Measurements from ENCODE around the gene NLRP6. TPM values are rescaled to one million over a fixed set of nuclear protein-coding genes. Genes with fewer than 3 reads are reported as not detected.
"Not testable (repeated sequence)": the region's sequence is repeated elsewhere in the genome, so short reads cannot be mapped to it uniquely, and the experiment has no call there.

Gene NLRP6
- total RNA-seq, 2 experiments from 2014 or later: 14.4 to 14.7 TPM

DNA sequence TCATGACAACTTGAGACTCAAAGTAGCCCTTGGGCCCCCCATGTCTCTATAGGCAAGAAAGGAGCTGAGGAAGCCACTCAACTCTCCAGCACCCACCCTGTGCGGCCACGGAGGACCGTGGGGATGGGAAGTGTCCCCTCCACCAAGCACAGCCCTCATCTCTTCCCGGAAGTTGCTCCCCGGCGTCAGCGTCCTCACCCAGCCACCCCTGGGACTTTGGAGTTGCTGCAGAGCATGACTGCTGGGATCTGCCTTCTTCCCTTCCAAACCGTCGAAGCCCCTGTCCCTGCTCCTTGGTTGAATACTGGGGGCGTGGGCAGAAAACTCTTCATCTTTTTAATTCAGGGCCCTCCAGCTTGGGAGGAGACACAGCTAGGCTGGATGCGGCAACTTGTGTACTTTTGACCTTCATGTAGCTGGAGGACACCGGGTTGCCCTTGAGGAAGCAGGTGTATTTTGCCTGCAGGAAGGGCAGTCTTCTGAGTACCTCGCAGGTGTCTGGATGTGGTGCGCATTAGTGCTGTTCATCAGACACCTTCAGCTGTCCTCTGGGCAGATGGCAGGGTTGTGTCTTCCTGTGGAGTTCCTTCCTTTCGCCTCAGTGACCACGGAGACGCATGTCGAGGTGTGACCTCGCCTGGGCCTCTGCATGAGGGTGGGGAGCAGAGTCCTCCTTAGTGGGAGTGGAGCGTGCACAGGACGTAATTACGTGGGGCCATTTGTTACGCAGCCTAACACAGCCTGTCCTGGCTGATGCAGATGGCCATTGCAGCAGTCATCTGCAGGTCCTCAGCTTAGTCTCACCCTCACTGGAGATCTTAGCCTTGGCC, 54.7 kb downstream of the NLRP6 start:
- POLR2A ChIA-PET: interaction anchor here (0.8 to 3.6 kb wide), 4 partner anchors 16 to 136 kb away, joined by 3 to 17 read pairs (median 4); partner anchors contain the start of genes BET1L and RIC8A
- H3K36me3 Mint-ChIP-seq (ENCODE audit: low read depth): no peaks in the 10 kb centered on the region
- Histone ChIP-seq H3K9me3 (ENCODE audit: control insufficient read depth in 1 of 2, insufficient read depth in 1 of 2, low read length in 2 of 2) (no peaks in the 10 kb centered on the region), H3K27ac (ENCODE audit: low read depth in 1 of 2, low read length in 2 of 2) (no peak overlapping the region), H3K4me1 (ENCODE audit: insufficient read depth, low read length) (peaks cover 57% of the 10 kb centered on the region), H3K4me3 (ENCODE audit: low read length) (no peak overlapping the region), H3K36me3 (ENCODE audit: insufficient read depth, low read length) (no peaks in the 10 kb centered on the region), H3K27me3 (ENCODE audit: control insufficient read depth in 1 of 2, insufficient read depth in 2 of 2, low read length in 2 of 2) (no peaks in the 10 kb centered on the region)
- no peaks in the 10 kb centered on the region for H3K27me3 Mint-ChIP-seq
- DNase-seq: no peak
- CTCF ChIA-PET: no interaction called here
- H3K4me3 Mint-ChIP-seq: no peak overlapping the region
- no peak for TF ChIP-seq CTCF (IDR thresholded peaks at IDR 0.05)
- intact Hi-C loops (cut with DNase I, micrococcal nuclease): no loop called here
- peaks cover 59% of the 10 kb centered on the region for H3K4me1 Mint-ChIP-seq (ENCODE audit: low read depth)
- no peak for ATAC-seq (ENCODE audit: poor library complexity)
- no peaks in the 10 kb centered on the region for H3K9me3 Mint-ChIP-seq
- no peak overlapping the region for H3K27ac Mint-ChIP-seq

DNA sequence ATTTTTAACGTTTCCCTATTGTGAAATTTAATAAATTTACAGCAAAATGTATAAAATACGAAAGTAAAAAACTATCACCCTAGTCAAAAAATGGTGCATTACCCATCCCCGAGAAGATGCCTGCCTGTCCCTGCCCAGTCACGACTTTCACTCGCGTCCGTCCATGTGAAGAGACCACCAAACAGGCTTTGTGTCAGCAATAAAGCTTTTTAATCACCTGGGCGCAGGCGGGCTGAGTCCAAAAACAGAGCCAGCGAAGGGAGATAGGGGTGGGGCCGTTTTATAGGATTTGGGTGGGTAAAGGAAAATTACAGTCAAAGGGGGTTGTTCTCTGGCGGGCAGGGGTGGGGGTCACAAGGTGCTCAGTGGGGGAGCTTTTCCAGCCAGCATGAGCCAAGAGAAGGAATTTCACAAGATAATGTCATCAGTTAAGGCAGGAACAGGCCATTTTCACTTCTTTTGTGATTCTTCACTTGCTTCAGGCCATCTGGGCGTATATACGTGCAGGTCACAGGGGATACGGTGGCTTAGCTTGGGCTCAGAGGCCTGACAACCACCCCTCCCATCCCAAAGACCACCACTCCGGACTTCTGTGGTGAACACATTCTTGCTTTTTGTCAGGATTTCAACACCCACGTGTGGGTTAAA, 55.5 kb downstream of the NLRP6 start:
- H3K9me3 Mint-ChIP-seq; H3K27ac Mint-ChIP-seq; H3K9me3 ChIP-seq (ENCODE audit: control insufficient read depth in 1 of 2, insufficient read depth in 1 of 2, low read length in 2 of 2); H3K4me3 Mint-ChIP-seq; H3K4me3 ChIP-seq (ENCODE audit: low read length); ATAC-seq (ENCODE audit: poor library complexity); DNase-seq; H3K36me3 ChIP-seq (ENCODE audit: insufficient read depth, low read length); CTCF ChIA-PET; H3K27me3 Mint-ChIP-seq; intact Hi-C loops (cut with DNase I, micrococcal nuclease); H3K27ac ChIP-seq (ENCODE audit: low read depth in 1 of 2, low read length in 2 of 2); H3K27me3 ChIP-seq (ENCODE audit: control insufficient read depth in 1 of 2, insufficient read depth in 2 of 2, low read length in 2 of 2); H3K36me3 Mint-ChIP-seq (ENCODE audit: low read depth): not testable (repeated sequence)
- POLR2A ChIA-PET: interaction anchor here (1.1 to 1.5 kb wide), 3 partner anchors 22 to 127 kb away, joined by 3 to 5 read pairs (median 3); partner anchors contain the start of genes BET1L and RIC8A
- peaks cover 54% of the 10 kb centered on the region for H3K4me1 ChIP-seq (ENCODE audit: insufficient read depth, low read length)
- peaks cover 59% of the 10 kb centered on the region for H3K4me1 Mint-ChIP-seq (ENCODE audit: low read depth)

DNA sequence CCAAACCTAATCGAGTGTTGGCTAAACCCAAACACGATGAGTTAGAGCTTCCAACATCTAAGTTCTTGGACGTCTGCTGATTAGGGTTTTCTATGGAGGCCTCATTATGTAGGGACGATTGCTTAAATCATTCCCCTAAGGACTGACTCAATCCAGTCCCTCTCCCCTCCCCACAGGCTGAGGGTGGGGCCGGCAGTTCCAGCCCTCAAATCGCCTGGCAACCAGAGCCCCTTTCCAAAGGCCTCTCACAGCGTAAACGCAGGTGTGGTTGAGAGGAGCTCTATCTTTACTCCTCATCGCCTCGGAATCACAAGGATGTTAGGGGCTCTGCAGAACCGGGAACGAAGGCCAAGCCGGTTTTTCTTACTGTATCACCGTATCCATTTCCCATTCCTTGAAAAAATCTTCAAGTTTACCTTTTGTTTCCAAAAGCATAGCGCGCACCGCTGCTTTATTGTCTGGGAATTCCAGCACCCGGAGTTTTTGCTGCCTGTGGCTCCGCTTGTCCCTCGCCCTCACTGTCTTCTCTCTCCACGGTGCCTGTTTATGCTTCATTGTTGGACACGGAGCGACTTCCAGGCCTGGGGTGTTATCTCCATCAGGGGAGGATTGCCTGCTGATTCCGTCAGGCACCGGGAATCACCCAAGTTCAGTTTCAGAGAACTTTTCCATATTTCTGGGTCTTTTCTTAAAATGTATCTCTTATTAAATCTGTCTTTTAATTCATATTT, 56.2 kb downstream of the NLRP6 start:
- Histone ChIP-seq H3K4me3 (ENCODE audit: low read length) (no peak overlapping the region), H3K4me1 (ENCODE audit: insufficient read depth, low read length) (peaks cover 47% of the 10 kb centered on the region)

More for the DNA sequence above, 56.2 kb downstream of the NLRP6 start:
- Mint-ChIP-seq H3K4me3 (no peak overlapping the region), H3K27ac (no peak overlapping the region), H3K27me3 (no peaks in the 10 kb centered on the region), H3K9me3 (no peaks in the 10 kb centered on the region), H3K36me3 (ENCODE audit: low read depth) (no peaks in the 10 kb centered on the region), H3K4me1 (ENCODE audit: low read depth) (peaks cover 53% of the 10 kb centered on the region)
- Histone ChIP-seq H3K27ac (ENCODE audit: low read depth in 1 of 2, low read length in 2 of 2) (no peak overlapping the region), H3K9me3 (ENCODE audit: control insufficient read depth in 1 of 2, insufficient read depth in 1 of 2, low read length in 2 of 2) (no peaks in the 10 kb centered on the region), H3K27me3 (ENCODE audit: control insufficient read depth in 1 of 2, insufficient read depth in 2 of 2, low read length in 2 of 2) (no peaks in the 10 kb centered on the region), H3K36me3 (ENCODE audit: insufficient read depth, low read length) (no peaks in the 10 kb centered on the region)
- CTCF ChIA-PET: no interaction called here
- POLR2A ChIA-PET: interaction anchor here (1.1 kb wide), 1 partner anchor 21 kb away, joined by 3 read pairs; no protein-coding TSS in a partner anchor
- ATAC-seq (ENCODE audit: poor library complexity): no peak
- no peak for DNase-seq
- intact Hi-C loops (cut with DNase I, micrococcal nuclease): no loop called here
- TF ChIP-seq CTCF (IDR thresholded peaks at IDR 0.05): no peak

Other genes with a start within 250 kb of the NLRP6 start
- gene SCGB1C1, start 85.3 kb upstream of the NLRP6 start, total RNA-seq: not detected
- 10 to 100 TPM; 69.5 to 72.7 TPM for gene BET1L, start 71.0 kb upstream of the NLRP6 start, total RNA-seq
- 100 to 1,000 TPM in 1 of 2 experiments, 10 to 100 TPM in 1; 99.6 to 104 TPM for gene RIC8A, start 70.7 kb upstream of the NLRP6 start, total RNA-seq
- gene SIRT3, start 42.1 kb upstream of the NLRP6 start, total RNA-seq: 10 to 100 TPM; 16.4 to 18.0 TPM
- gene PSMD13, start 41.4 kb upstream of the NLRP6 start, total RNA-seq: 10 to 100 TPM; 56.9 to 57.8 TPM
- 100 to 1,000 TPM; 670 to 671 TPM for gene PGGHG, start 10.7 kb downstream of the NLRP6 start, total RNA-seq
- not detected for gene IFITM5, start 21.1 kb downstream of the NLRP6 start, total RNA-seq
- 100 to 1,000 TPM; 364 to 383 TPM for gene IFITM2, start 29.4 kb downstream of the NLRP6 start, total RNA-seq
- gene IFITM1, start 35.6 kb downstream of the NLRP6 start, total RNA-seq: 100 to 1,000 TPM; 286 to 306 TPM
- gene IFITM3, start 42.5 kb downstream of the NLRP6 start, total RNA-seq: 10 to 100 TPM; 15.9 to 20.1 TPM
- gene B4GALNT4, start 91.1 kb downstream of the NLRP6 start, total RNA-seq: 1 to 10 TPM; 4.2 to 6.0 TPM
- under 1 TPM in 1 of 2 experiments, not detected in 1; 0.60 TPM for gene PKP3, start 115.8 kb downstream of the NLRP6 start, total RNA-seq
- gene SIGIRR, start 136.6 kb downstream of the NLRP6 start, total RNA-seq: 100 to 1,000 TPM; 358 to 392 TPM
- gene ANO9, start 163.6 kb downstream of the NLRP6 start, total RNA-seq: 100 to 1,000 TPM; 109 to 114 TPM
- 10 to 100 TPM; 15.2 to 18.4 TPM for gene PTDSS2, start 171.9 kb downstream of the NLRP6 start, total RNA-seq
- gene RNH1, start 228.8 kb downstream of the NLRP6 start, total RNA-seq: 100 to 1,000 TPM; 131 to 132 TPM

All from CD4-positive, alpha-beta T cell (primary cell).